ENCODE results near the gene RABGAP1L.
"Not testable (repeated sequence)": the region's sequence is repeated elsewhere in the genome, so short reads cannot be mapped to it uniquely, and the experiment has no call there.

RABGAP1L gene

GRCh38 chr1:174848593-174849560 lies 689.6 kb downstream of the RABGAP1L start:
- not testable (repeated sequence) for H3K36me3 Mint-ChIP-seq (ENCODE audit: low read depth)

DNA sequence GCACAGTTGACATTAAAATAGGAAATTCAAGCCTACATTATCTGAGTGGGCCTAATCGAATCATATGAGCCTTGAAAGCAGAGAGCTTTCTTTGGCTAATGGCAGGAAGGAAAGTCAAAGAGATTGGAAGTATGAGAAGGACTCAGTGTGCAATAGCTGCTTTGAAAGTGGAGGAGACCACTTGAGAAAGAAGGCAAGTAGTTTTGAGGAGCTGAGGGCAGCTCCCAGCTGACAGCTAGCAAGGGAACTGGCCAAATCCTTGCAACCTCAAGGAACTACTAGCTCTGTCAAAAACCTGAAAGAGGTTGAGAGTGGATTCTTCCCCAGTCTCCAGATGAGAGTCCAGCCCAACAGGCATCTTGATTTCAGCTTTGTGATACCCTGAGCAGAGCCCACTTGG lies 691.4 kb downstream of the RABGAP1L start:
- Mint-ChIP-seq H3K9me3 (no peaks in the 10 kb centered on the region), H3K27ac (no peak overlapping the region), H3K36me3 (ENCODE audit: low read depth) (no peaks in the 10 kb centered on the region), H3K4me3 (no peak overlapping the region), H3K4me1 (ENCODE audit: low read depth) (no peaks in the 10 kb centered on the region), H3K27me3 (no peaks in the 10 kb centered on the region)

More at GRCh38 chr1:174848593-174849560, 689.6 kb downstream of the RABGAP1L start:
- not testable (repeated sequence) for H3K27ac Mint-ChIP-seq; H3K9me3 Mint-ChIP-seq; H3K4me1 Mint-ChIP-seq (ENCODE audit: low read depth); H3K4me3 Mint-ChIP-seq; H3K27me3 Mint-ChIP-seq

DNA sequence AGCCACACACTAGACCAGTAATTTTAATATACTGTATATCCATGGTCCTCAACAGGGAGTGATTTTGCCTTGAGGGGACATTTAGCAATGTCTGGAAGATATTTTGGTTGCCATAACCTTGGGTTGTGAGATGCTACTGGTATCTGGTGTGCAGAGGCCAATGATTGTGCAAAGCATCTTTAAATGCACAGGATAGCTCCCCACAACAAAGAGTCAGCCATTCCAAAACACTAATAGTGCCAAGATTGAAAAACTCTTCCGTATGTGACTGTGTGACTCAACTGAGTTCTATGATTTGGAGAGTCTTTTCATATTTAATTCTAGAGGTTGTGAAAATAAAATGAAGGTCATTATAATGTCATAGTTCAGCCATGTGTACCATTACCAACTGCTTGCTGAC lies 699.0 kb downstream of the RABGAP1L start:
- H3K4me1 Mint-ChIP-seq (ENCODE audit: low read depth), result no peaks in the 10 kb centered on the region
- no peak overlapping the region for H3K4me3 Mint-ChIP-seq
- no peak overlapping the region for H3K27ac Mint-ChIP-seq
- peaks cover 4% of the 10 kb centered on the region for H3K9me3 Mint-ChIP-seq
- H3K36me3 Mint-ChIP-seq (ENCODE audit: low read depth), result peaks cover 9% of the 10 kb centered on the region
- no peaks in the 10 kb centered on the region for H3K27me3 Mint-ChIP-seq

DNA sequence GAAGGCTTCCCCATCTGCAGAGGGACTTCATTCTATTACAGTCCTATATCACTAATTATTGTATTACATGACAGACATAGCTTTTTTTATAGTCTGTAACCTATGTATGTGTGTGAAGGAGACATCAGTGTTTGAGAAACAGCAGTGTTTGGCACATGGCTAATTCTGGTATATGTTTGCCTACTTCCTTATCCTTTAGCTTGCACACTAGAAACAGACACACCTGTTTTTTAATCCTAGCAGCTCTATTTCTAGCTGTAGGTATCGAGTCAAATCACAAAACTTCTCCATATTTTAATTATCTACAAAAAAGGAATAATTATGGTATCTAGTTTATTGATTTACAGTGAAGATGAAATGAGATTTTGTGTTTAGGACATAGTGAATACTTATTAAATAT lies 711.0 kb downstream of the RABGAP1L start:
- H3K27ac Mint-ChIP-seq, result no peak overlapping the region
- no peak overlapping the region for H3K4me3 Mint-ChIP-seq
- H3K36me3 Mint-ChIP-seq (ENCODE audit: low read depth), result peaks cover 9% of the 10 kb centered on the region
- H3K4me1 Mint-ChIP-seq (ENCODE audit: low read depth), result peaks cover 23% of the 10 kb centered on the region
- no peaks in the 10 kb centered on the region for H3K27me3 Mint-ChIP-seq
- peaks cover 10% of the 10 kb centered on the region for H3K9me3 Mint-ChIP-seq

GRCh38 chr1:174871886-174872285 lies 712.6 kb downstream of the RABGAP1L start:
- peaks cover 31% of the 10 kb centered on the region for H3K4me1 Mint-ChIP-seq (ENCODE audit: low read depth)
- peaks cover 10% of the 10 kb centered on the region for H3K9me3 Mint-ChIP-seq
- no peak overlapping the region for H3K4me3 Mint-ChIP-seq
- H3K36me3 Mint-ChIP-seq (ENCODE audit: low read depth), result peaks cover 9% of the 10 kb centered on the region
- H3K27ac Mint-ChIP-seq, result no peak overlapping the region
- H3K27me3 Mint-ChIP-seq, result no peaks in the 10 kb centered on the region

DNA sequence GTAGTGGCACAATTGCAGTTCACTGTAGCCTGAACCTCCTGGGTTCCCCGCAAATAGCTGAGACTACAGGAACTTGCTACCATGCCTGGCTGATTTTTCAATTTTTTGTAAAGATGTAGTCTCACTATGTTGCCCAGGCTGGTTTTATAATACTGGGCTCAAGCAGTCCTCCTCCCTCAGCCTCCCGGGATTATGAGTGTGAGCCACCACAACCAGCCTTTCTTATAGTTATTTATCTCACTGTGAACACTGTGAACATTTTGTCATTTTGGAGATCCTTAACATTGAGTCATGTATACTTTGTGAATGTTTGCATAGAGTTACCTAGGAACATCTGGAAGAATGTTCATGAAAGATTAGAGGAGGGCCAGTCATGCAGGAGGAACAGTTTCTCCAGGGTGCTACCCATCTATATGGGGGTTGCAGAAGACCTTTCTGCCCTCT lies 713.3 kb downstream of the RABGAP1L start:
- Mint-ChIP-seq H3K27me3 (no peaks in the 10 kb centered on the region), H3K4me1 (ENCODE audit: low read depth) (peaks cover 34% of the 10 kb centered on the region), H3K9me3 (peaks cover 10% of the 10 kb centered on the region), H3K36me3 (ENCODE audit: low read depth) (peaks cover 9% of the 10 kb centered on the region), H3K4me3 (no peak overlapping the region), H3K27ac (no peak overlapping the region)

DNA sequence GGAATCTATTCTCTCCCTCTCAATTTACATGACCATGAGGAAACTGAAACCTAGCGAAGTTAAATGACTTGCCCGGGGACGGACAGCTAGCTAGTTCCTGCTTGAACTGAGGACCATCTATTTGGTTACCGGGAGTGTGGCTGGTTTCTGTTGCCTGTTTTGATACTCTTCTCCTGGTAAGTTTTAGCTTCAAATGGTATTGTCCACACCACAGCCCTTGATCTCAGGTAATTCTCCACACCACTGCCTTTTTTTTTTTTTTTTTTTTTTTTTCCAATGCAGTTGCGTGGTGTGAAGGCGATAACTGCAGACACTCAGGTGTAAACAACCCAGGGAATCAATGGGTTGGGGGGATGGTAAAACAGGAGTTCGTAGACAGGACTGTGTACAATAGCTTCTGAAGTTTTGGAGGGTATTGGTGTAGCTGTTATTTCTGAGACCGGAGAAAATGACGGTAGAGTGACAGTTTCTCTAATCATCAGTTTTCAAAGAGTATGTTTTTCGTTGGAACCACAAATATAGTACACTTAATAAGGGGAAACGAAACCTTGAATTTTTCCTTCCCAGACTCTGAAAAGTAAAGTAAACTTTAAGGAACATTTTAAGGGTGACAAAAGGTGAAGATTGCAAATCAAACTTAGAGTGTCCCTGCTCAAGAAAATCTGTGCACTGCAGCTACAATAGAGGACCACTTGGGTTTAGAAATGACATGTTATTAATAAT lies 715.2 kb downstream of the RABGAP1L start:
- peak overlapping the region; percentile 26 for H3K27ac Mint-ChIP-seq
- H3K9me3 Mint-ChIP-seq, result peaks cover 3% of the 10 kb centered on the region
- peaks cover 34% of the 10 kb centered on the region for H3K4me1 Mint-ChIP-seq (ENCODE audit: low read depth)
- peaks cover under 1% of the 10 kb centered on the region for H3K36me3 Mint-ChIP-seq (ENCODE audit: low read depth)
- H3K4me3 Mint-ChIP-seq, result peak overlapping the region; percentile 66
- H3K27me3 Mint-ChIP-seq, result no peaks in the 10 kb centered on the region

DNA sequence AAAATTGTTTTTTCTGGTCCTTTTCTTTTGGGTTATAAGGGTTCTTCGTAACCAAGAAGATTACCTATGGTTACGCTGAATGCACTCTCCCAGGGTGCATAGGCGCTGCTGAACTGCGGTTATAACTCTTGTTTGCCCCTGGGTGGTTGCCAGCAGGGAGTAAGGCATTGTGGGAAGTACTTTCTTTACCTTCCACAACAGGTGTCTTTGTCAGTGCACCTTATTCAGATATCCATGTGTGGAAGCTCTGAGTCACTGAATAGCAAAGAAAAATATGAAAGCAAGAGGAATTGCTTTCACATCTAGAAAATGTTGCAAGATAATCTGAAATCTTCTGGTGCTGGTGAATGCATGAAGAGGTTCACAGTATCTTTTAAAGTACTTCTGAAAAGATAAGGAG lies 716.0 kb downstream of the RABGAP1L start:
- Mint-ChIP-seq H3K36me3 (ENCODE audit: low read depth) (no peaks in the 10 kb centered on the region), H3K9me3 (no peaks in the 10 kb centered on the region), H3K27me3 (no peaks in the 10 kb centered on the region), H3K4me3 (no peak overlapping the region), H3K27ac (no peak overlapping the region), H3K4me1 (ENCODE audit: low read depth) (peaks cover 34% of the 10 kb centered on the region)

DNA sequence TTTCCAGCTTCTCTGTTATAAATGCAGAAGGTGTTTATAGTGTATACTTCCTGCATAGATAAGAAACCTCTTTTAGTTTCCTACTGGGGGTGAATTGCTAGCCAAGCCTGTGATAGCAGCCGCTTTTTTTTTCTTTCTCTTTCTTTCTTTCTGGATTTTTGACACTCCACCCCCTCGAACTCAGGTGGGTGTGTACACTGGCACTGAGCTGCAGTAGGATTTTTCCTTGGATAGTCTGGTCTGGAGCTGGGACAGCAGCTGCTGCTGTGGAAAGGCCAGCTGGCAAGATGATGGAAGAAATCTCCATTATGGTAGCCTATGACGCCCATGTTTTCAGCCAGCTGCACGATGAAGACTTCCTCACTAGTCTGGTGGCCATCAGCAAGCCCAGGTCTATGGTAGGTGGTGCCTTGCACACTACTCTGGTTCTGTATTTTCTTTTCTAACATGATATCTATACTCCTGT lies 717.9 kb downstream of the RABGAP1L start:
- Mint-ChIP-seq H3K27ac (no peak overlapping the region), H3K4me3 (no peak overlapping the region)

GRCh38 chr1:174880171-174880570 lies 720.9 kb downstream of the RABGAP1L start:
- H3K27me3 Mint-ChIP-seq, result no peaks in the 10 kb centered on the region
- no peaks in the 10 kb centered on the region for H3K36me3 Mint-ChIP-seq (ENCODE audit: low read depth)
- no peak overlapping the region for H3K4me3 Mint-ChIP-seq
- peaks cover 21% of the 10 kb centered on the region for H3K4me1 Mint-ChIP-seq (ENCODE audit: low read depth)
- H3K9me3 Mint-ChIP-seq, result no peaks in the 10 kb centered on the region
- no peak overlapping the region for H3K27ac Mint-ChIP-seq

More for the DNA sequence above, 717.9 kb downstream of the RABGAP1L start:
- no peaks in the 10 kb centered on the region for H3K9me3 Mint-ChIP-seq
- H3K36me3 Mint-ChIP-seq (ENCODE audit: low read depth), result no peaks in the 10 kb centered on the region
- peaks cover 31% of the 10 kb centered on the region for H3K4me1 Mint-ChIP-seq (ENCODE audit: low read depth)
- H3K27me3 Mint-ChIP-seq, result no peaks in the 10 kb centered on the region

DNA sequence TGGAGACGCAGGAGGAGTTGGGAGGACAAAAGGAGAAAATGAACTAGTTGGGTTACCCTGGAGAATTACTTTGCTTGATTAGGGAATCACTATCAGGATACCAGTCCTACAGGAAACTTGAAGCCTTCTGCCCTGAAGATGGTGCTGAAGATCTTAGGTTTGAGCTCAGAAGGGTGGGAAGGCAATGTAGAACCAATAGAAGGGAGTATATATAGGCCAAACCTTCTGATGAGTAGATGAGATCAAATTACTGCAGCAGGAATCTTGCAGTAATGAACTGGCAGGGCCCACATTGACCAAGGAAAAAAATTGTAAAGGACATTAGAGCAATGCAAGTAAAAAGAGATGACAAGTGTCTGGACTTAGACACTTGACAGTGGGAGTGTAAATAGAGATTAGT lies 724.1 kb downstream of the RABGAP1L start:
- H3K9me3 Mint-ChIP-seq, result no peaks in the 10 kb centered on the region

DNA sequence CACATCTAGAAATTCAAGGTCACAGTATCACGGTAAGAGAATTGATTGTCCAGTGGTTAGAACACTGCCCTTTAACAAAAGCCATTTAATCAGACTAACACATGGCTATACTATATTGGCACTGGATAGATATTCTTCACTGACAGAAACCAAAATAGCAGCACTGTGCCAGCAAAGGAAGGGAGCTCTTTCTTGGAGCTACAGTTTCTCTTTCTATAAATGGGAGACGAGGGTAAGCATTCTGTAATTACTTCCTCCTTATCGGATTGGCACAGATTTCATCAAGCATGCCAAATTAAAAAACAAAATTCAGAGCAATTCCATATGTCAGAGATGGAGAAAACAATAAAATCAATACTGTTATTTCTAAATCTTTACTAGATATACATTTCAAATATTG lies 724.7 kb downstream of the RABGAP1L start:
- H3K4me1 Mint-ChIP-seq (ENCODE audit: low read depth), result peaks cover 8% of the 10 kb centered on the region
- H3K36me3 Mint-ChIP-seq (ENCODE audit: low read depth), result peaks cover 3% of the 10 kb centered on the region
- no peak overlapping the region for H3K27ac Mint-ChIP-seq
- H3K9me3 Mint-ChIP-seq, result no peaks in the 10 kb centered on the region
- no peaks in the 10 kb centered on the region for H3K27me3 Mint-ChIP-seq
- no peak overlapping the region for H3K4me3 Mint-ChIP-seq

More for the DNA sequence above, 724.1 kb downstream of the RABGAP1L start:
- Mint-ChIP-seq H3K36me3 (ENCODE audit: low read depth) (peaks cover 3% of the 10 kb centered on the region), H3K4me1 (ENCODE audit: low read depth) (peaks cover 8% of the 10 kb centered on the region), H3K27ac (no peak overlapping the region), H3K4me3 (no peak overlapping the region), H3K27me3 (no peaks in the 10 kb centered on the region)

DNA sequence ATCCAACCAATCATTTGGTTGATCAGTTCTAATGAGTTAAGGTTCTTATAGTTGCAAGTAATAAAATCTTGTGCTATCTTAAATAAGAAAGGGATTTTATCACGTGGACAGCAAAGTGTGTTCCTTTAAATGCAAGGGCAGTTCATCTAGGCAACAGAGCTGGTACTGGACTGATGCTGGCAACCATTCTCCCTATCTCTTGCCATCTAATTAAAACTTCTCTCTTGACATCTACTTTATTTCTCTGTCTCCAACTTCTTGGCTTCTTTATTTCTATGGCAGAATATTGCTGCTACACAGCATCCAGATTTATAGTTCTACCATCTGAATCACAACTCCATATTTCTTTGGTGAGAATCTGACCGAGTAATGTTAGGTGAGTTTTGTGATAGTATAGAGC lies 725.2 kb downstream of the RABGAP1L start:
- Mint-ChIP-seq H3K27me3 (no peaks in the 10 kb centered on the region), H3K27ac (no peak overlapping the region), H3K4me1 (ENCODE audit: low read depth) (peaks cover 8% of the 10 kb centered on the region), H3K4me3 (no peak overlapping the region), H3K9me3 (no peaks in the 10 kb centered on the region), H3K36me3 (ENCODE audit: low read depth) (peaks cover 3% of the 10 kb centered on the region)

DNA sequence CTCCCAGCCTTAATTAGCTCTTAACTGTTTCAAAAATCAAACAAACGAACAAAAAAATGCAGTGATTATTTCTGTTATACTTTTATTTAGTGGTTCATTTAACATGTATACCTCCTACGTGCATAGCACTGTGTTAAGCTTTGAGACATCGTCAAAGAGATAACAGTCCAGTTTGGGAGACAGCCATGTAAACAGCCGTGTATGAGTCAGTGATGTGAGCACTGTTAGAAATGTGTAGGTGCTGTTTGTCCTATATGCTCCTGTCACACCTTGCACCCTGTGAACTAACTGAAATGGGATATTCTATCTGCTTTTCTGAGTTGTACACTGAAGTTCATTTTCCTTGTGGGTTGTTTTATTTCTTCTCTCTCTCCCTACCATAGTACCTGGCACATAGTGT lies 730.7 kb downstream of the RABGAP1L start:
- Mint-ChIP-seq H3K4me3 (no peak overlapping the region), H3K9me3 (no peaks in the 10 kb centered on the region), H3K36me3 (ENCODE audit: low read depth) (peaks cover 7% of the 10 kb centered on the region), H3K27ac (no peak overlapping the region), H3K27me3 (no peaks in the 10 kb centered on the region), H3K4me1 (ENCODE audit: low read depth) (peaks cover 3% of the 10 kb centered on the region)

DNA sequence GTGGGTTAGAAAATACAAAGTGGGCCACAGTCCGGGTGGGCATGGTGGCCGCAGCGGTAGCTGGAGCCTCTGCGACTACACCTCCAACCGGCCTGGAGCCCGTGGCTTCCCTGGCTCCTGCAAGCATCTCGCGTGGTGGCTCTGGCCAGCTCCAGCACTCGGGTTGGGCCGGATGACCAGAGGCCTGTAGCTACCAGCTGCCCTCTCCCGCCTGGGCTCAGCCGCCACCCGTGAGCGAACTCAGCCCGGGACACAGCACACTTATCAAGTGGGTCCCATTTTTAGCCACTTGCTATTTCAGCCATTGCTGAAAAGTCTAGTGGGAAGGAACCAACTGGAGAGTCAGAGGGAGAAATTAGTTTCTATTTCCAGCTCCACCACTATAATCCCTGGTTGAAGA lies 732.7 kb downstream of the RABGAP1L start:
- no peaks in the 10 kb centered on the region for H3K9me3 Mint-ChIP-seq

More for the DNA sequence above, 732.7 kb downstream of the RABGAP1L start:
- Mint-ChIP-seq H3K4me3 (no peak overlapping the region), H3K36me3 (ENCODE audit: low read depth) (peaks cover 6% of the 10 kb centered on the region), H3K27me3 (no peaks in the 10 kb centered on the region), H3K4me1 (ENCODE audit: low read depth) (peaks cover 3% of the 10 kb centered on the region), H3K27ac (no peak overlapping the region)
